Mucosa of rectum (tissue), 2 donors: ENCODE results near the gene NANP.
"Not testable (repeated sequence)": the region's sequence is repeated elsewhere in the genome, so short reads cannot be mapped to it uniquely, and the experiment has no call there.

Experiments
- H3K27ac ChIP-seq, 2 donors: one replicate each; pipeline ENCODE4 v1.7.0; 2013; ENCODE audit warnings: inconsistent platforms in 2 of 2, low read depth in 2 of 2, low read length in 2 of 2
- H3K27me3 ChIP-seq, 2 donors: one replicate each; pipeline ENCODE4 v1.7.0; 2013; ENCODE audit warnings: low read length in 2 of 2; ENCODE audit not compliant: control insufficient read depth in 2 of 2, insufficient read depth in 2 of 2
- H3K36me3 ChIP-seq, 2 donors: one replicate each; pipeline ENCODE4 v1.7.0; 2013; ENCODE audit warnings: low read length in 2 of 2; ENCODE audit not compliant: control insufficient read depth in 2 of 2, insufficient read depth in 2 of 2
- H3K4me1 ChIP-seq, 2 donors: one replicate each; pipeline ENCODE4 v1.7.0; 2013; ENCODE audit warnings: low read length in 2 of 2, mild to moderate bottlenecking in 1 of 2; ENCODE audit not compliant: control insufficient read depth in 2 of 2, insufficient read depth in 2 of 2
- H3K4me3 ChIP-seq, 2 donors: one replicate each; pipeline ENCODE4 v1.7.0; 2013; ENCODE audit warnings: low read length in 2 of 2
- H3K9ac ChIP-seq, 2 donors: one replicate each; pipeline ENCODE4 v1.7.0; 2013; ENCODE audit warnings: low read length in 2 of 2, low read depth in 1 of 2, mild to moderate bottlenecking in 1 of 2
- H3K9me3 ChIP-seq, 2 donors: one replicate each; pipeline ENCODE4 v1.7.0; 2013; ENCODE audit warnings: low read length in 2 of 2; ENCODE audit not compliant: control insufficient read depth in 2 of 2
- donor health status: healthy.
- donor health status: Normal muscosa, but diverticular disease.

The NANP gene, protein sequence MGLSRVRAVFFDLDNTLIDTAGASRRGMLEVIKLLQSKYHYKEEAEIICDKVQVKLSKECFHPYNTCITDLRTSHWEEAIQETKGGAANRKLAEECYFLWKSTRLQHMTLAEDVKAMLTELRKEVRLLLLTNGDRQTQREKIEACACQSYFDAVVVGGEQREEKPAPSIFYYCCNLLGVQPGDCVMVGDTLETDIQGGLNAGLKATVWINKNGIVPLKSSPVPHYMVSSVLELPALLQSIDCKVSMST

DNA sequence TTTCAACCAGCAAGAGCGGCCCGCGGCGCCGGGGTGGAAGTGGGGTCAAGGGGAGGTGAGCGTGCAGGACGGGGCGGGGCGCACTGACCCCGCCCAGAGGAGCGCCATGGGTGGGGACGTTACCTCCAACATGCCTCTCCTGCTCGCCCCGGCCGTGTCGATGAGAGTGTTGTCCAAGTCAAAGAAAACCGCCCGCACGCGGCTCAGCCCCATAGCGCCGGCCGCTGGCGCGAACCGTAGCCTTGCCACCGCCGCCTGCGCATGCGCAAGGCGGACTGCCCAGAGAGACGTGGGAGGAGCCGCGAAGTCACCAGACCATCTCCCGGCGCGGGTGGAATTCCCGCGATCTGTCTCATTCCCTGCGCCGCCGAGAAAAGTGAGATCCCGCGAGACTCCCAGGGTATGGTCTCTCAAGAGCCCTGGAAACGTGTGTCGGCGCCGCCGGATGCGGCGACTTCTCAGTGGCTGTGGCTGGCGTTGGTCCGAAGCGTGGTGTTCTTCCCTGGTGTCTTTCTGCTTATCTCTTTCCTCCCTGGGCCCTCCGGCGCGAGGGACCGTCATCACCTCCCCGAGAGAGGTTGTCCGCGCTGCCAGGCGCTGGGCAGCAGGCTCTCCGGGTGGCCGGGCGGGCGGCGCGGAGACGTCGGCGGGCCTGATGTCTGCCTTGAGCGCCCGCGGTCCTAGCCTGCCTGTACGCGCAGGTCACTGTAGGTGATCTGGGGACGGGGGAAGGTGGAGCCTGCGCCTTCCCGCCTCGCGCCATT is at the start of gene NANP:
NANP (minus strand) TSS at position 279 of the 764 bp plus-strand sequence; CDS start at position 213, 66 bp downstream.
- peaks cover 14% of the 10 kb centered on the region in 2 donors for H3K4me1 ChIP-seq
- peak within 1 kb of the TSS; percentile 91 to 94 for H3K9ac ChIP-seq
- H3K27me3 ChIP-seq: no peaks in the 10 kb centered on the region
- H3K9me3 ChIP-seq: no peaks in the 10 kb centered on the region
- peak within 1 kb of the TSS; percentile 76 to 95 for H3K4me3 ChIP-seq
- peak within 1 kb of the TSS; percentile 91 to 95 for H3K27ac ChIP-seq
- H3K36me3 ChIP-seq: no peaks in the 10 kb centered on the region

- Histone ChIP-seq H3K9ac (no peak overlapping the region), H3K9me3 (no peaks in the 10 kb centered on the region), H3K36me3 (peaks cover 34 to 35% of the 10 kb centered on the region in 2 donors), H3K4me3 (no peak overlapping the region), H3K27ac (no peak overlapping the region), H3K27me3 (no peaks in the 10 kb centered on the region), H3K4me1 (no peaks in the 10 kb centered on the region)
Measured at GRCh38 chr20:25672659-25673235, 48.9 kb upstream of the NANP start.

GRCh38 chr20:25669826-25670422 is 46.1 kb upstream of the NANP start:
- Histone ChIP-seq H3K27me3 (no peaks in the 10 kb centered on the region), H3K4me1 (no peaks in the 10 kb centered on the region), H3K27ac (no peak overlapping the region), H3K4me3 (no peak overlapping the region), H3K9me3 (no peaks in the 10 kb centered on the region), H3K36me3 (peaks cover 15% of the 10 kb centered on the region in 2 donors), H3K9ac (no peak overlapping the region)

GRCh38 chr20:25668446-25668845 is 44.6 kb upstream of the NANP start:
- Histone ChIP-seq H3K9ac (no peak overlapping the region), H3K27me3 (no peaks in the 10 kb centered on the region), H3K27ac (no peak overlapping the region), H3K9me3 (no peaks in the 10 kb centered on the region), H3K4me1 (no peaks in the 10 kb centered on the region), H3K36me3 (peaks cover 2 to 3% of the 10 kb centered on the region in 2 donors), H3K4me3 (no peak overlapping the region)

DNA sequence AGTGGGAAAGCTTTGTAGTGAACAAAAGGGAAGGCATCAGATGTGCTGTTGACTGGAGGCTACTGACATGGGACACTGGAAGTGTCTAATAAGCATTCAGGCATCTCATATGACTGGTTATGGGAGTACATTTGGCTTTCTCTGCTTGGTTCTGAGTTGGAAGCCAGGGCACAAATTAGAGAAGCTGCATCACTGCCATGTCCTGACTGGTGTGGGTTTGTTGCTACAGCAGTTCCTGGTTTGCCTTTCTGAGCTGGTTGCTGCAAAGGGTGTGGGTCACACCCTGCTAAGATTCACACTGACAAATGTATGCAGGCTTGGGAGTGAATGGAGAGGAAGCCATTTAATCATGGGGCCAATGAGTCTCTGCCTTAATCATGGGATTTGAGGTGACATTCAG is 36.2 kb upstream of the NANP start:
- Histone ChIP-seq H3K9me3 (no peaks in the 10 kb centered on the region), H3K9ac (no peak overlapping the region), H3K27me3 (no peaks in the 10 kb centered on the region), H3K36me3 (no peaks in the 10 kb centered on the region), H3K4me1 (no peaks in the 10 kb centered on the region), H3K27ac (no peak overlapping the region), H3K4me3 (no peak overlapping the region)

GRCh38 chr20:25654487-25654886 is 30.7 kb upstream of the NANP start:
- H3K4me3 ChIP-seq: no peak overlapping the region
- no peak overlapping the region for H3K9ac ChIP-seq
- no peaks in the 10 kb centered on the region for H3K4me1 ChIP-seq
- H3K27me3 ChIP-seq: no peaks in the 10 kb centered on the region
- H3K9me3 ChIP-seq: no peaks in the 10 kb centered on the region
- H3K36me3 ChIP-seq: no peaks in the 10 kb centered on the region
- H3K27ac ChIP-seq: no peak overlapping the region

GRCh38 chr20:25652866-25653265 is 29.1 kb upstream of the NANP start:
- not testable (repeated sequence) for H3K9ac ChIP-seq, H3K9me3 ChIP-seq, H3K27me3 ChIP-seq, H3K4me3 ChIP-seq, H3K27ac ChIP-seq, H3K36me3 ChIP-seq, H3K4me1 ChIP-seq

- H3K9ac ChIP-seq: no peak overlapping the region
Measured at GRCh38 chr20:25644814-25645213, 21.0 kb upstream of the NANP start.

DNA sequence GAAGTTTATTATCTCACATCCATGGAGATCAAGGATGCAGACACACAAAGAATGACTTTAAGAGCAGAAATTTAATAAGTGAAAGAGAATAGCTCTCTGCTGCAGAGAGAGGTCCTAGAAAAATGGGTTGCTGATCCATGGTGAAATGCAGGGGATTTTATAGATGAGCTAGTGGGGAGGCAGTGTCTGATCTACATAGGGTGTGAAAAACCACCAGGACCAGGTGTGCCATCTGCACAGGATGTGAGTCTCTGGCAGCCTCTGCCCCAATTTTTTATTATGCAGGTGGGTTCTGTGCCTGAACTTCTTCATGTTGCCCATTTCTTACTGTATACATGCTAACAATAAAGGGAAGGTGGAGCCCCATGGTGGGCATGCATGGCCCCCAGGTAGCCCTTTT is 19.9 kb upstream of the NANP start:
- no peak overlapping the region for H3K4me3 ChIP-seq
- no peak overlapping the region for H3K27ac ChIP-seq
- peaks cover 0 to 3% of the 10 kb centered on the region in 2 donors for H3K36me3 ChIP-seq

More at GRCh38 chr20:25644814-25645213, 21.0 kb upstream of the NANP start:
- Histone ChIP-seq H3K36me3 (peaks cover 0 to 3% of the 10 kb centered on the region in 2 donors), H3K4me1 (no peaks in the 10 kb centered on the region), H3K27ac (no peak overlapping the region), H3K27me3 (no peaks in the 10 kb centered on the region), H3K9me3 (no peaks in the 10 kb centered on the region), H3K4me3 (no peak overlapping the region)

DNA sequence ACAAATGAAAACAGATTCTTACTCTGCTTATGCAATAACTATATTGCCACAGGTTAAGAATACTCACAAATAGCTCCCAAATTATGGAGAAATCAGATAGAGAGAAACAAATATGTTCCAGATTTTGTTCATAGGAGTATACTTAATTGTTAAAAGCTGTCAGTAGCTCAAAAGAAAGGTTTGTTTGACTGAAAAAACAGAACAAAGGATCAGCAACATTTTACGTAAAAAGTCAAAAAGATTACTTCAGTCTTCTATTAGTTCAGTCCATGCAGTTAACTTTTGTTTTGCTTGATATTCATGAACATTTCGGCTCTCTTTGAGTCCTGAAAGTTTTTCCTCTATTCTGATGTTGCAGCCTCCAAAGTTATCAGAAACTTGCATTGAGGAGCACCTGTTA is 13.4 kb upstream of the NANP start:
- no peak overlapping the region for H3K4me3 ChIP-seq
- H3K27me3 ChIP-seq: no peaks in the 10 kb centered on the region
- no peaks in the 10 kb centered on the region for H3K36me3 ChIP-seq
- H3K9me3 ChIP-seq: no peaks in the 10 kb centered on the region
- H3K9ac ChIP-seq: no peak overlapping the region
- H3K4me1 ChIP-seq: no peaks in the 10 kb centered on the region
- H3K27ac ChIP-seq: no peak overlapping the region

More for the DNA sequence above, 19.9 kb upstream of the NANP start:
- no peaks in the 10 kb centered on the region for H3K4me1 ChIP-seq
- H3K9me3 ChIP-seq: no peaks in the 10 kb centered on the region
- H3K27me3 ChIP-seq: no peaks in the 10 kb centered on the region
- no peak overlapping the region for H3K9ac ChIP-seq
